ELR (cell line): ENCODE data around the gene CHST12.
A peak's percentile ranks its signal among the peaks of the same experiment; 100 is the strongest.
"Not testable (repeated sequence)": the region's sequence is repeated elsewhere in the genome, so short reads cannot be mapped to it uniquely, and the experiment has no call there.

Source experiments
- DNase-seq: peaks from one replicate; pipeline ENCODE4 v3.0.0-alpha.2; 2015; ENCODE audit warnings: low read depth

The CHST12 gene

DNA sequence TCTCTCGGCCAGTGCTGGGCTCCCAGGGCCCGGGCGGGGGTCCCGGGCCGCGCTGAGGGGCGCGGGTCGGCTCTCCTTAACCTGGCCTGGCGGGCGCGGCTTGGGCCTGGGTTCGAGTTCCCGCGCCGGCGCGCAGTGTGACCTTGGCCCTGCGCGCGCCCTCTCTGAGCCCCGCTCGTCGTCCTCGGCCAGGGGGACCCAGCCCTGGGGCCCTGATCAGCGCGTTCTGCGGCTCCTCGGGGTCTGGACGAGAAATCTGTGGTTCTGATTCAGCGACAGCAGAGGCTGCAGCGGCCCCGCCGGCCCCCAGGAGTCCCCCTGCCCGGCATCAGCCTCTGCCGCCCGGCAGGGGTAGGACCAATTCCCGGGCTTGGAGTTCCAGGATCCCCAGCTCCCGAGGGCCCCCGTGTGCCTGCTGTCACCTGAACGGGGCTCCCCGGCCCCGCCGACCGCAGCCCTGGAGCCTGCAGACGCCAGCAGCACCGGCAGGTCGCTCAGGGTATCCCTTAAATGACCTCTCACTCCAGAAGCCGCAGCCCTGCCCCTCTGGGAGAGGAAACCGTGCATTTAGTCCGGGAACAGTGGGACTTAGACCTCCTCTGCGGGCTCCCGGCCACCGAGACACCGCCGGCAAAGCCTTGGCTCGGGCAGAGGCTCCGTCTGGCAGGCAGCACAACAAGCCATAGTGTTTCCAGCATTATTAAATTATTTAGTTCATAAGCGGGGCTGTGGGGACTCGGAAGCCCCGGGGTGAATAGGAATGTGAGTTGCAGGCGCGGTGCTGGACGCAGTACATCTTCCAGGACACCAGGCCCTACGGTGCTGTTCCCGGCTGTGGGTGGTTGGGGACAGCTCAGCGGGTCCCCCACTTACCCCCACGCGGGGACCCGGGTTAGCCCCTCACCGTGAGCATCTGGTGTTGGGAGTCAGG lies 572 bp downstream of the CHST12 start:
- peak; percentile 71 for DNase-seq

GRCh38 chr7:2404714-2405119 lies 1.3 kb downstream of the CHST12 start:
- DNase-seq: no peak

DNA sequence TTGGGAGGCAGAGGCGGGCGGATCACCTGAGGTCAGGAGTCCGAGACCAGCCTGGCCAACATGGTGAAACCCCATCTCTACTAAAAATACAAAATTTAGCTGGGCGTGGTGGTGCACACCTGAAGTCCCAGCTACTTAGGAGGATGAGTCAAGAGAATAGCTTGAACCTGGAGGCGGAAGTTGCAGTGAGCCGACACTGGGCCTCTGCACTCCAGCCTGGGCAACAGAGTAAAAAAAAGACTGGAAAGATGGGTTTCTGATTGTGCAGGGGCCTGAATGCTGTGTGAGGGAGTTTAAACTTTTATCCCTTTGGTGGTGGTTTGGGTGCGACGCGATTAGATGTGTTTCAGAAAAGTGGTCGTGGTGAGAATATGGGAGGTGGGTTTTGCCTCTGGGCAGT lies 1.8 kb downstream of the CHST12 start:
- DNase-seq: no peak

GRCh38 chr7:2405601-2406345 lies 2.4 kb downstream of the CHST12 start:
- DNase-seq: no peak

GRCh38 chr7:2409745-2410414 lies 6.5 kb downstream of the CHST12 start:
- DNase-seq: no peak

DNA sequence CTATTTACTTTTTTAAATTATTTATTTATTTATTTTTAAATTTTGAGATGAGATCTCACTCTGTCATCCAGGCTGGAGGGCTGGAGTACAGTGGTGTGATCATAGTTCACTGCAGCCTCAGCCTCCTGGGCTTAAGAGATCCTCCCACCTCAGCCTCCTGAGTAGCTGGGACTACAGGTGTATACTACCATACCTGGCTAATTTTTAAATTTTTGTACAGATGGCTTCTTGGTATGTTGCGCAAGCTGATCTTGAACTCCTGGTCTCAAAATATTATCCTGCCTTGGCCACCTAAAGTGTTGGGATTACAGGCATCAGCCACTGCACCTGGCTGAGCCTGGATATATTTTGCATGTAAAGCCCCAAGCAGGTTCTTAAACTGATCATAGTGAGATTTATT lies 7.6 kb downstream of the CHST12 start:
- no peak for DNase-seq

- DNase-seq: no peak
These were observed 8.6 kb downstream of the CHST12 start for GRCh38 chr7:2411815-2412586.

DNA sequence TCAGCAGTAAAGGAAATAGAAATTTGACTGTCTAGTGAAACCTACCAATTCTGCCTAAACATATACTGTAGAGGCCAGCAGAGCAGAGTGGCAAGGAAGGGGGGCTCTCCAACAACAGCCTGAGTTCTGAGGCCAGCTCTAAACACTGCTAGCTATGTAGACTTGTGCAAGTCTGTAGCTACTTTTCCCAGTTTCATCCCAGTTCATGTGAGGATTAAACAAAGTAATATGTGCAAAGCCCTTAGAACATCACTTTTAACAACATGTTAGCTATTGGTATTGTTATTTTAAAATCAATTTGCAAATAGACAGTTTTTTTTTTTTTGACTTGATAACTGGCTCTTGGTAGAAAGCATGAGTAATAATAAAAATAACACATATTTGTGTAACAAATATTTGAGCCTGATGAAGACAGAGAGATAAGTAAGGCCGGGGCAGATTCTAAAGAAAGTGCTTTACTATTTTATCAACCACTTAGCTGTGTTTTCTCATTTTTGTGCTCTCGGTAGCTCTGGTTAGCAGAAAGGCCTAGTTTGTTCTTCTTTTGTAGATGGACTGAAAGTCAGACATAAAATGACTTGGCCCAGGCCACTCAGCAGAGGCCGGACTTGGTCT lies 9.3 kb downstream of the CHST12 start:
- DNase-seq: no peak

GRCh38 chr7:2416063-2416462 lies 12.7 kb downstream of the CHST12 start:
- DNase-seq: no peak

- DNase-seq: no peak
These were observed 13.2 kb downstream of the CHST12 start for GRCh38 chr7:2416650-2417049.

DNA sequence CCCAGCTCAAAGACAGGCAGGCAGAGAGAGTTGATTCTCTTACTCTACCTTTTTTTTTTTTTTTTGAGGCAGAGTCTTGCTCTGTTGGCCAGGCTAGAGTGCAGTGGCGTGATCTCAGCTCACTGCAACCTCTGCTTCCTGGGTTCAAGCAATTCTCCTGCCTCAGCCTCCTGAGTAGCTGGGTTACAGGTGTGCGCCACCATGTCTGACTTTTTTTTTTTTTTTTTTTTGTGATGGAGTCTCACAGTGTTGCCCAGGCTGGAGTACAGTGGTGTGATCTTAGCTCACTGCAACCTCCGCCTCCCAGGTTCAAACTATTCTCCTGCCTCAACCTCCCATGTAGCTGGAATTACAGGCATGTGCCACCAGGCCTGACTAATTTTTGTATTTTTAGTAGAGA lies 13.8 kb downstream of the CHST12 start:
- DNase-seq: not testable (repeated sequence)

GRCh38 chr7:2417981-2418481 lies 14.6 kb downstream of the CHST12 start:
- no peak for DNase-seq

GRCh38 chr7:2420216-2420933 lies 17.0 kb downstream of the CHST12 start:
- DNase-seq: no peak

DNA sequence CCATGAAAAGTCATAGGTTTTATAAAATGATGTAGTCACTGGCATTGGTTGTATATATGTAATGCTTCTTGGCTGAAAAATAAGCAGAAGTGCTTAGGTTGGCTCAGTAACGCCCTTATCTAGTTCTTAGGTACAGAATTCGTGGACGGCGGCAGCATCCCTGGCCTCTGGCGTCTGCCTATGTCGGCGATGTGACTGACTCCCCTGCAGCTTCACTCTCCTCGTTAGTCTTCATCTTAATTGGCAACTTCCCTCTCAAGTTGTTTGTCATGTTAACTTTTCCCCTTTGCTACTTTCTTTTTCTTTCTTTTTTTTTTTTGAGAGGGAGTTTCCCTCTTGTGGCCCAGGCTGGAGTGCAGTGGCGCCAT lies 18.5 kb downstream of the CHST12 start:
- no peak for DNase-seq

- DNase-seq: no peak
These were observed 22.3 kb downstream of the CHST12 start for GRCh38 chr7:2425749-2426148.

GRCh38 chr7:2431260-2431867 lies 28.0 kb downstream of the CHST12 start:
- DNase-seq: peak; percentile 50

DNA sequence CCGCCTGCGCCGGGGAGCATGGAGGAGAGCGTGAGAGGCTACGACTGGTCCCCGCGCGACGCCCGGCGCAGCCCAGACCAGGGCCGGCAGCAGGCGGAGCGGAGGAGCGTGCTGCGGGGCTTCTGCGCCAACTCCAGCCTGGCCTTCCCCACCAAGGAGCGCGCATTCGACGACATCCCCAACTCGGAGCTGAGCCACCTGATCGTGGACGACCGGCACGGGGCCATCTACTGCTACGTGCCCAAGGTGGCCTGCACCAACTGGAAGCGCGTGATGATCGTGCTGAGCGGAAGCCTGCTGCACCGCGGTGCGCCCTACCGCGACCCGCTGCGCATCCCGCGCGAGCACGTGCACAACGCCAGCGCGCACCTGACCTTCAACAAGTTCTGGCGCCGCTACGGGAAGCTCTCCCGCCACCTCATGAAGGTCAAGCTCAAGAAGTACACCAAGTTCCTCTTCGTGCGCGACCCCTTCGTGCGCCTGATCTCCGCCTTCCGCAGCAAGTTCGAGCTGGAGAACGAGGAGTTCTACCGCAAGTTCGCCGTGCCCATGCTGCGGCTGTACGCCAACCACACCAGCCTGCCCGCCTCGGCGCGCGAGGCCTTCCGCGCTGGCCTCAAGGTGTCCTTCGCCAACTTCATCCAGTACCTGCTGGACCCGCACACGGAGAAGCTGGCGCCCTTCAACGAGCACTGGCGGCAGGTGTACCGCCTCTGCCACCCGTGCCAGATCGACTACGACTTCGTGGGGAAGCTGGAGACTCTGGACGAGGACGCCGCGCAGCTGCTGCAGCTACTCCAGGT lies 29.7 kb downstream of the CHST12 start:
- DNase-seq: no peak

DNA sequence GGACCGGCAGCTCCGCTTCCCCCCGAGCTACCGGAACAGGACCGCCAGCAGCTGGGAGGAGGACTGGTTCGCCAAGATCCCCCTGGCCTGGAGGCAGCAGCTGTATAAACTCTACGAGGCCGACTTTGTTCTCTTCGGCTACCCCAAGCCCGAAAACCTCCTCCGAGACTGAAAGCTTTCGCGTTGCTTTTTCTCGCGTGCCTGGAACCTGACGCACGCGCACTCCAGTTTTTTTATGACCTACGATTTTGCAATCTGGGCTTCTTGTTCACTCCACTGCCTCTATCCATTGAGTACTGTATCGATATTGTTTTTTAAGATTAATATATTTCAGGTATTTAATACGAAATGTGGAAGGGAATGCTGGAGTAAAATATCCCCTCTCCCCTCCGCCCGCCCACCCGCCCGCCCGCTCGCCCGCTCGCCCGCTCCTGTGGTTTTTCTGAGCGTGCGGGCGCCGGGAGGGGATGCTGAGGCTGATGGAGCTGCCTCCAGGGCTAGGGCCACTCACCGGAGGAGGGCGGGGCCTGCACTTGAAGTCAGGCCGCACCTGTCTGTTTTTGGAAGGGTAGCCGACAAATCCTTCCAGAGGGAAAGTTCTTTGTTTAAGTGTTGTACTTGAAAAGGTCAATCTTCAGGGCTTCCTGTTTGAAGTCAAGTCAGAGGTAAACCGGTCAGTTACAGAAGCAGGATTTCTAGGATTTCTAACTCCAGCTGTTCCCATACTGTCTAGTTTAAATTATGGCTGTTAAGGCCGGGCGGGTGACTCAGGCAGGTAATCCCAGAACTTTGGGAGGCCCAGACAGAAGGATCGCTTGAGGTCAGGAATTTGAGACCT lies 30.5 kb downstream of the CHST12 start:
- DNase-seq: no peak
